HepG2 (cell line): Measurements from ENCODE around the gene SIGLEC8.

Experiments
- CREM ChIP-seq, 2 experiments: sonication (generic) in 1 of 2; formaldehyde crosslinking in 1 of 2; IDR thresholded peaks; 2 replicates each; pipeline versions ENCODE4 v1.4.0 to v1.6.1; 2016 to 2020; ENCODE audit warnings: antibody characterized with exemption in 1 of 2, mild to moderate bottlenecking in 1 of 2, missing genetic modification reagents in 1 of 2
- ZFX ChIP-seq: sonication (generic); formaldehyde crosslinking; IDR thresholded peaks from 2 replicates; pipeline ENCODE4 v1.4.0; 2020; ENCODE audit warnings: mild to moderate bottlenecking, low read depth, missing genetic modification reagents, moderate library complexity
- TF ChIP-seq, protein P1 (sequence below): sonication (generic); formaldehyde crosslinking; IDR thresholded peaks from 2 replicates; pipeline ENCODE4 v1.4.0; 2020; ENCODE audit warnings: mild to moderate bottlenecking, missing genetic modification reagents

DNA sequence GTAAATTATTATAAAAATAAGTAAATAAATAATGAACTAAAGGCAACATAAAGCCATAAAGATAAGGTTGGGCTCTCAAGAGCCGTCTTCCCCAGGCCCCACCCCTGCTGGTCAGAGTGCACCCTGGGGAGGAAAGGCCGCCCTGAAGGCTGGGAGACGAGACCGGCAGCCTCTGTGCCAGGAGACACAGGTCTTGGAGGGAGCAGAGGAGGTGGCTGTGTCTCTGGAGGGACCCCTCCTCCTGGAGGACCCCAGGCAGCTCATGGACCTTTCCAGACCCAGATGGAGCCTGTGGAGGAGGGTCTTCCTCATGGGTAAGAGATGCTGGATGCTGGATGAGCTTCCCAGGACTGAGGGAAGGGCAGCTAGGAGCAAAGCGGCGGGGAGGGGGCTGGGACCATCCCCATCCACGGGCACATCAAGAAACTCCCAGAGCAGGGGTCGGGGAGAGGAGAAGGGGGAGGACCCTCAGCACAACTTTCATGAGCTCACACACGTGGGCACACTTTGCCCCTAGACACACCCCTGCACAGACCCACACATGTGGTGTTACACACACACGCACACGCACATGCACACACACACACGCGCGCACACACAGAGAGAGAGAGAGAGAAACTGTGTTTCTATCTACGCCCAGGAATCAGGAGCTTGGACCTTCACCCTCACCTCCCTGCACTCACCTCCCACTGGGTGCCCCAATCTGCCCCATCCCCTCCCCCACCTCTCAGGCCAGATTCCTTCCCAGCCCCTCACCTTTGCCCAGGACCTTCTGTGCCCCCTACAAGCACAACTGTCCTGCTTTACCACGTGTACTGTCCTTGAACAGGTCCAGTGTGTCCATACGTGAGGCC, 20.4 kb upstream of the SIGLEC8 start, which contains the start of gene CEACAM18:
- TF ChIP-seq ZFX (CRISPR knock-in tag) (no peak), CREM (IDR thresholded peaks at IDR 0.05) (no peak), CREM (CRISPR knock-in tag; IDR thresholded peaks at IDR 0.05) (no peak)
- TF ChIP-seq, protein P1, sequence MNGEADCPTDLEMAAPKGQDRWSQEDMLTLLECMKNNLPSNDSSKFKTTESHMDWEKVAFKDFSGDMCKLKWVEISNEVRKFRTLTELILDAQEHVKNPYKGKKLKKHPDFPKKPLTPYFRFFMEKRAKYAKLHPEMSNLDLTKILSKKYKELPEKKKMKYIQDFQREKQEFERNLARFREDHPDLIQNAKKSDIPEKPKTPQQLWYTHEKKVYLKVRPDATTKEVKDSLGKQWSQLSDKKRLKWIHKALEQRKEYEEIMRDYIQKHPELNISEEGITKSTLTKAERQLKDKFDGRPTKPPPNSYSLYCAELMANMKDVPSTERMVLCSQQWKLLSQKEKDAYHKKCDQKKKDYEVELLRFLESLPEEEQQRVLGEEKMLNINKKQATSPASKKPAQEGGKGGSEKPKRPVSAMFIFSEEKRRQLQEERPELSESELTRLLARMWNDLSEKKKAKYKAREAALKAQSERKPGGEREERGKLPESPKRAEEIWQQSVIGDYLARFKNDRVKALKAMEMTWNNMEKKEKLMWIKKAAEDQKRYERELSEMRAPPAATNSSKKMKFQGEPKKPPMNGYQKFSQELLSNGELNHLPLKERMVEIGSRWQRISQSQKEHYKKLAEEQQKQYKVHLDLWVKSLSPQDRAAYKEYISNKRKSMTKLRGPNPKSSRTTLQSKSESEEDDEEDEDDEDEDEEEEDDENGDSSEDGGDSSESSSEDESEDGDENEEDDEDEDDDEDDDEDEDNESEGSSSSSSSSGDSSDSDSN (CRISPR knock-in tag): no peak
